NCI-H2227 (cell line): ENCODE data around the gene PINLYP.
"Not testable (repeated sequence)": the region's sequence is repeated elsewhere in the genome, so short reads cannot be mapped to it uniquely, and the experiment has no call there.

Source experiments
- DNase-seq: peaks from one replicate; lab custom pipeline; 2025; ENCODE audit not compliant: unreplicated experiment; lab: John Stamatoyannopoulos, UW

PINLYP gene

DNA sequence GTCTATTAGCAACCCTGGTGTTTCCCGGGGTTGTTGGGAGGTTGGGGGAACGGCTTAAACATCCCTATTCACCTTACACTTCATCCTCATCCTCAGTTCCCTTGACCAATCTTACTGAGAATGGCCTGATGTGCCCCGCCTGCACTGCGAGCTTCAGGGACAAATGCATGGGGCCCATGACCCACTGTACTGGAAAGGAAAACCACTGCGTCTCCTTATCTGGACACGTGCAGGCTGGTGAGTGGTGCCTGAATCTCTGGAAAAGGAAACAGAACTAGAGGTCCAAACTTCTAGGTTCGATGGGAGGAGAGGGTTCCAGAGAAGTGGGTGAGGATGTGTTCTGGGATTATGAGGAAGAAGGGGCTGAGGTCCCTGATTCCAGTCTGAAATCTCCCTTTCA is 5.9 kb downstream of the PINLYP start:
- no peak for DNase-seq

DNA sequence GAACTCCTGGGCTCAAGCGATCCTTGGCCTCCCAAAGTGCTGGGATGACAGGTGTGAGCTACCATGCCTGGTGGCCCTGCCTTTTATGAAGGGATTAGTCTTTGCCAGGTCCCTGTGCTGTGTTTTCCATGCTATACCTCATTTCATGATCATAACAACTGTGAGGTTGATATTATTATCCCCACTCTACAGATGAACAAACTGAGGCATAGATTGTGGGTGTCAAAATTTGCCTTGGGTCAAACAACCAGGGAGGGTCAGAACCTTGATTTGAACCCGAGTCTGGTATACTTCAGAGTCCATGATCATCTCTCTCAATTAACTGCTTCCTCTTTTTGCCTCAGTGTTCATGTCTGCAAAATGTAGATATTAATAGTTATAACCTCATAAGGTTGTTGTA is 6.9 kb downstream of the PINLYP start:
- no peak for DNase-seq

DNA sequence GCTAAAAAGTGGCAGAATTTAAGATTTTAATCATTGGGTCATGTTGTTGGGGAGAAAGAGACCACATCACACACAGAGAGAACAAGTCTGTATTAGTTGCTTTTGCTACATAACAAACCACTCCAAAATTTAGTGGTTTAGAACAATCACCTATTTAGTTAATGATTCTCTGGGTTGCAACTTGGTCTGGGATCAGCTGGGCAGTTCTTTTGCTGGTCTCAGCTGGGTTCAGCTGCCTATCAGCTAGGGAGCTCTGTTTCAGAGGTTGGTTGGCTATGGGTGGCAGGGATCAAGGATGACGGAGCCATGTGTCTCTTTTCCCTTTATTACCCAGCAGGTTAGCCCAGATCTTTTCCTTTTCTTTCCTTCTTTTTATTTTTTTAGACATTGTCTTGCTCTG is 8.9 kb downstream of the PINLYP start:
- no peak for DNase-seq

DNA sequence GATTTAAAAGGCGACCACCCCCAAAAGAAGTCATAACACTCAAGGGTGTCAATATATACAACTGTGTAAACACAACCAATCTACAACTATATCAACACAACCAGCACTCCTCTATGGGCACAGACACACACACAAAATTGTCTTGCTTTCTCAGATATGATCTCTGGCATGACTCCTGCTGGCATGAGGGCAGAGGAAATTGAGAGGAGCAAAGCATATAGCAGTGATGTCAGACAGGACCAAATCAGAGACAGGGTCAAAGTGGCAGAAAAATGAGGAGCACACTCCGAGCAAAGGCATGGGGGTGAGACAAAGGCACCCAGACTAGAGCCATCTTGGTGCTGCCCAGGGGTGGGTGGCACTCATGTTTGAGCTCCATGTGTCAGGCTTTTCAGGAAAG is 10.7 kb downstream of the PINLYP start:
- DNase-seq, result no peak

DNA sequence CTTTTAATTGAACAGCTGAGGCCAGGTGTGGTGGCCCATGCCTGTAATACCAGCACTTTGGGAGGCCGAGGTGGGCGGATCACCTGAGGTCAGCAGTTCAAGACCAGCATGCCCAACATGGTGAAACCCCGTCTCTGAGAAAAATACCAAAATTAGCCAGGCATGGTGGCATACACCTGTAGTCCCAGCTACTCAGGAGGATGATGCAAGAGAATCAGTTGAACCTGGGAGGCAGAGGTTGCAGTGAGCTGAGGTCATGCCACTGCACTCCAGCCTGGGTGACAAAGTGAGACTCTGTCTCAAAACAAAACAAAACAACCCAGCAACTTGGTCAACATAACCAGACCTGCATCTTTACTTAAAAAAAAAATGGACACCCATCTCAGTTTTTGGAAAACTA is 11.4 kb downstream of the PINLYP start:
- DNase-seq, result not testable (repeated sequence)

DNA sequence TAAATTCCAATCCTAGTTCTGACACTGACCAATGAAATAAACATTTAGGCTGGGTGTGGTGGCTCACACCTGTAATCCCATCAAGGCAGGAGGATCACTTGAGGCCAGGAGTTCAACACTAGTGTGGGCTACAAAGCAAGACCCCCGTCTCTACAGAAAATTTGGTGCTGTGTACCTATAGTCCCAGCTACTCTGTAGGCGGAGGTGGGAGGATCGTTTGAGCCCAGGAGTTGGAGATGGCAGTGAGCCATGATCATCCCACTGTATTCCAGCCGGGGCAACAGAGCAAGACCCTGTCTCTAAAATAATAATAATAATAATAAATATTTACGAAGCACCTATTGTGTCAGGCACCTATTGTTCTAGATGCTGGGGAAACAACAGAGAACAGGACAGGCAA is 13.7 kb downstream of the PINLYP start:
- no peak for DNase-seq

DNA sequence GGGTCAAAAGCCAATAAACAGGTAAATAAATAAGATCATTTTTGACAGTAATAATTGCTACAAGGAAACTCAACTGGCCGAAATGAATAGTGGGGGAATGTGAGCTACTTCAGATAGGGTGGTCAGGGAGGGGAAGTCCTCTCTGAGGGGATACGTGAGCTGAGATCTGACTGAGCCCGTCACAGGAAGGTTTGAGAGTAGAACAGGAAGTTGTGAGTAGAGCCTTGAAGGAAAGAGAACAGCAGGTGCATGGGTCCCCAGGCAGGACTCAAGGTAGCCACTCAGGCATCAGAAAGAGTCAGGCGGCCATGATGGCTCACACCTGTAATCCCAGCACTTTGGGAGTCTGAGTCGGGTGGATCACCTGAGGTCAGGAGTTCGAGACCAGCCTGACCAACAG is 14.1 kb downstream of the PINLYP start:
- DNase-seq, result no peak

DNA sequence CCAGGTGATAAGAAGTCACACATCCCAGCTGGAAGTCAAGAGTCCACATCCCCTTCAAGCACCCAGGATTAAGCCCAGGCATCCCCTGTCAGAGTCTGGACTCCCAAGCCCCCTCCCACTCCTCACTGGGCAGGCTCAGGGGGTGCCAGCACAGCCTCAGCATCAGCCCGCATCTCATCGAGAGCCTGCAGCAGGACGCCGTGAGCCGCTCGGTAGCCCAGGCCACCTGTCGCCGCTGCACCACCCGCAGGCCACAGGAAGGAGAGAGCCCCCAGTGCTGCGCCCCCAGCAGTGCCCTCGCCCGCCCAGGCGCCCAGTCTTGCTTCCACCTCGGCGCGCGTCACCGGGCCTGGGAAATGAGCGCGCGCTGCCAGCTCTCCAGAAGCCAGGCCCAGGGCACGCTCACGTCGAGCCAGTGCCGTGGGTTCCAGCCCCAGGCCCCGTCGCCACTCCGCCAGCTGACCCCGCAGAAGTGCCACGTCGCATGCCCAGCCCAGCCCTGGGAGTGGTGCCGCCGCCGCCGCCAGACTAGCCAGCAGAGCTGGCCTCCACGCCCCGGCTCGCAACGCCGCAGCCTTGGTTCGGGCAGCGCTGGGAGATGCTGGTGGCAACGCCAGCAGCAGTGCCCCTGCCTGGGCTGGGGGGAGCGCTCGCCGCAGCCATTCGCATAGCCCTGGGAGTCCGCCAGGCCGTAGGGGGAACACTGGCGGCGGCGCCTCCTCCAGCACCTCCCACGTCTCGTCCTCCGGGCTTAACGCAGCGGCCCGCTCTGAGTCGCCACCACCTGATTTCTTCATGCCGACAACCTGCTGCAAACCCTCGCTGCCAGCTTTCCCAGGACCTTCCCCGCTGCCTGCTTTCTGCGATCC is 16.5 kb downstream of the PINLYP start:
- no peak for DNase-seq

DNA sequence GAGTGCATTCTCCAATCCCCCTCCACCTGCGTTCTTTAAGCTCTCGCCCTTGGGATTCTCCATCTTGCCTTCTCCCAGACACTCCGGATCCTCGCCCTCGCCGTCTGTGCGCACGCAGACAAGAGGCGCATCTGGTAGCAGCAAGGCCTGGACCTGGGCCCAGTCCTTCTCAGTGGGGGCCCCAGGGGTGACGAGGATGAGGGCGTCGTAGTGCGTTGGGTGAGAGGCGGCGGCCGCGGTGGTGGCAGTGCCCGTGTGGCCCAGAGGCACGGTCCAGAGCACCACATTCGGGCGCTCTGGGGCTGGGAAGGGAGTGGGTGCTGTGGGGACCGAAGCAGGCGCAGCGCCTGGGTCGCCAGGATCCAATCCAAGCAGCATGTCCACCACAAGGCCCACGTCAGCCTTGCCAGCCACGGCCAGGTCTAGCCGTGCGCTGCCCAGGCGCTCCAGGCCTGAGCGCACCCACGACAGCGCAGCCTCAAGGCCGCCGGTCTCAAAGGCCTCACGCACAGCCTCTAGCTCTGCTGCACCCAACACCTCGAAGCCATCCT is 17.3 kb downstream of the PINLYP start:
- no peak for DNase-seq

DNA sequence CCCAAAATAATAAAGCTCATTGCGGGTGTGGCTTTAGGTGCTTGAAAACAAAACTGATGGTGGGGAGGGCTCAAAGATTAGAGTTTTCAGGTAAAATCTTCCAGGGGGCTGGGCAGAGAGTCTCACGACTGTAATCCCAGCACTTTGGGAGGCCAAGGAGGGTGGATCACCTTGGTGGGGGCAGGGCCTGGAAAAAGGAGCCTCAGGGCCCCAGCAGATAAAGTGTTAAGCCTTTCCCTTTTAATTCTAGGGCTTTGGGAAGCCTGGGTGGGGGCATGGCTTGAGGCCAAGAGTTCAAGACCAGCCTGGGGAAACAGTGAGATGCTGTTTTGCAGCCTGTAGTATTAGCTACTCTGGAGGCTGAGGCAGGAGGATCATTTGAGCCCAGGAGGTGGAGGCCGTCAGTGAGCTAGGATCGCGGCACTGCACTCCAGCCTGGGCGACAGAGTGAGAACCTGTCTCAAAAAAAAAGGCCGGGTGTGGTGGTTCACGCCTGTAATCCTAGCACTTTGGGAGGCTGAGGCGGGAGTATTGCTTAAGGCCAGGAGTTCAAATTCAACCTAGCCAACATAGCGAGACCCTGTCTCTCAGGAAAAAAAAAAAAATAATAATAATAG is 18.6 kb downstream of the PINLYP start:
- no peak for DNase-seq

DNA sequence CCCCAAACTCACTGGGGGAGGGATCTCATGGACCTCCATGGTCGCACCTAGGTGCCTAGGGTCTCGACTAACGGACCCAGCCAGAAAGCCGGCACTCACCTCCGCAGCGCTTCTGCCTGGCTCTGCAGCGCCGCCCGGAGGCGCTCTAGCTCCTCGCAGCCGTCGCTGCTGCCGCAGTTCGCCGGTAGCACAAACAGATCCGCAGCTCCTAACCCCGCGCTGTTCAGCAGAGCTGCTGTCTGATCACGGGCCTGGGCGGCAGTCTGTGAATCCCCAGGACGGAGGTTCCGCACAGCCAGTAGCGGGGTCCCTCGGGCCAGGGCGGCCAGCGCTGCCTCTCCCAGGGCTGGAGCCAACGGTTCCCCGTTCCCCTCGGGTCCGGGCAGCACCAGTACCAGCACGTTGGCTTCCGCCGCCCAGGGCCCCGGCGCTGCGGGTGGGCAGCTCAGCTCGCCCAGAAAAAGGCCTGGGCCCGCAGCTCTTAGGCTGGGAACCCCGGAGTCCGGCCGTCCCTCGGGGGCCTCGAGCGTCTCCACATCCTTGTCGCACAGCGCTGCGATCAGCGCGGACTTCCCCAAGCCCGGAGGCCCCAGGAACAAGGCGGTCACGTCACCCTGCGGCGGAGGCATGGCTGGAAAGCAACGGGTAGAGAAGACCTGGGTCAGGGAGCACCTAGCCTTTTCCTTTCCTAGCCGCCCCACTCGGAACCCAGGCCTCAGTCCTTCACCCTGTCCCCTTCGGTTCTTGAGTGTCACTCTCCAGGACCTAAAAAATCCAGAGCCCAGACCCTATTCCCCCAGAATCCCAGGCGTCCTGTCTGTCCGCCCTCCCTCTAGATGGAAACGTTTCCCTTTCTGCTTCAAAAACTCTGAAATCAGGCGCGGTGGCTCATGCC is 19.4 kb downstream of the PINLYP start:
- DNase-seq, result peak; percentile 75

DNA sequence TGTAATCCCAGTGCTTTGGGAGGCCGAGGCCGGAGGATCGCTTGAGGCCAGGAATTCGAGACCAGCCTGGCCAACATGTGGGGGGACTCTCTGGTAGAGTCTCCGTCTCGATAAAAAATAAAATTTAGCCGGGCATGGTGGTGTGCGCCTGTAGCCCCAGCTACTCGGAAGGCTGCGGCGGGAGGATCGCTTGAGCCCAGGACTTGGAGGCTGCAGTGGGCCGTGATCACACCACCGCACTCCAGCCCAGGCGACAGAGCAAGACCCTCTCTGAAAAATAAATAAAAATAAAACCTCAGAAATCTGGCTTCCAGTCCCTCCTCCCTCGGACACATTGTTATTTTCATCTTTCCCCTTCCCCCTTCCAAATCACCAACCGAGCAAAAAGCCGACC is 20.0 kb downstream of the PINLYP start:
- no peak for DNase-seq

DNA sequence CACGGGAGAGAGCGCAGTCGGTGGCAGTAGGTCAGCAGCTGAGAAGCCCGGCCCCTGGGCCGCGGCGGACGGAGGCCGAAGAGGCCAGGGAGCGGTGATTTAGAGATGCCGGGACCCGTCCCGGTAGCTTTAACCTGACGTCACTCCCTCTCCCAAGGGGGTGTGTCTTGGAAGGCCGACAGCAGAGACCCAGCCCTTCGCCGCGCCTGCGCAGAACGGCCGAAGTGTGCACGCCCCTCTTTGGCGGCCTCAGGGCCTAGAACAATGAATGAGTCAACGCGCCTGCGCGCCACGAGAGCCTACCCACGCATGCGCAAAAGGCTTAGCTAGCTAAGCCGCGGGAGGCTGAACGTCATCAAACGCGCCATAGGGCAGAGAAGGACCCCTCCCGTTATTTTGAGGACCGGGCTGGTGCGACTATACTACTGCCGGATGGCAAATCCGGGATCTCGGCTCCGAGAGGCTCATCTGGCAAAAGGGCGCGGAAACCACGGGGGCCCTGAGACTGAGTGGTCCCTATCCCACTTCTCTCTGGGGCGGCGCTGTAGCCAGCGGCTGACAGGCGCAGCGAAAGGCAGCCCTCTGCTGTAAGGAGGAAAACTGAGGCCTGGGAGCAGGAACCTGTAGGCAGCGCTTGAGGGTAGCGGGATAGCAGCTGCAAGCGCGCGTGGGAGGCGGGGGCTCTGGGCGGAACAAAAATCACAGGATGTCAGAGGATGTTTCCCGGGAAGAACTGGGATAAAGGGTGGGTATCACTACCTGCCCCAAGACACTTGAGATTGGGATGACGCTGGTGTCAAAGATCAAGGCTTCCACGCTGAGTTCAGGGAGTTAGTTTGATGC is 20.6 kb downstream of the PINLYP start, which contains the start of the genes IRGQ and ZNF576:
TSS of gene IRGQ (minus strand) at position 136 of the 843 bp plus-strand sequence. CDS start 796 bp downstream, outside the sequence.
TSS of gene ZNF576 (plus strand) at position 597 of the 843 bp plus-strand sequence. CDS start 514 bp downstream, outside the sequence.
- DNase-seq, result peak; percentile 99

DNA sequence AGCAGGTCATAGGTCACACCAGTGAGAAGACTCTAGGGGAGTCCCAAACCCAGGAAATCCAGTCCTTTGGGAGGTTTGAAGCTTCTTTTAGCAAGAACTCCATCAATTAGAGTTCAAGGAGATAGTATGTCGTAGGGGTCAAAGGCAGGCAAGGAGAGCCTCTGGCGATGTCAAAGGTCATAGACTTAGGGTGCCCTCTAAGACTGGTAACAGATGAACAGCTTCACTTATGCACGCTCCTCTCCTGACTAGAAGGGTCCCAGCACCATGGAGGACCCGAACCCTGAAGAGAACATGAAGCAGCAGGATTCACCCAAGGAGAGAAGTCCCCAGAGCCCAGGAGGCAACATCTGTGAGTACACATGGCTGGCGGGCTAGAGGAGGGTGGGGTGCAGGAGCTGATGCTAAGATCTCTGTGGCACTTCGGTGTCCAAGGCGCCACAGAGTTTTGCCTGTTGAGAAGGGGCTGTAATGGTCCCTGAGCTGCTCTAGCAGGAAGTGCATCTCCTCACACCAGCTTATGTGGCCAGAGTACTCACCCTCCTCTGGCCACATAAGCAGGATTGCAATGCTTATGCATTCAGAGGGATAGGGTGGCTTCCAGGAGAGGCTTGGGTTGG is 21.4 kb downstream of the PINLYP start:
- DNase-seq, result no peak

DNA sequence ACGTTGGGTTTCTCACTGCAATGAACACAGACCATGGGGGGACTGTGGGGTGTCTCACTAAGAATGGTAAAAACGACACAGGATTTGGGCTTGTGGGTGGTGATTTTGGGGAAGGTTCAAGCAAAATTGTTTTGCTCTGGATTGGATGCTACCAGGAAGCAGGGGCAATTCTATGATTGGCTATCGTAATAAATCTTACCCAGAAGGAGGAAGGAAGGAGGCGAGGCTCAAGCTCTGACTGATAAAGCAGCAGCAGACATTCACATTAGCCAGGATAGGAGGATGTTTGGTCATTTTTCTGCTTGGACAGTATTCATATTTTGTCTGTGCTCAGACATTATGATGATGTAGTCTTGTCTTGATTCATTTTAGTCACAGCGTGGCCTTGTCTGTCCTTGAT is 22.3 kb downstream of the PINLYP start:
- DNase-seq, result no peak

DNA sequence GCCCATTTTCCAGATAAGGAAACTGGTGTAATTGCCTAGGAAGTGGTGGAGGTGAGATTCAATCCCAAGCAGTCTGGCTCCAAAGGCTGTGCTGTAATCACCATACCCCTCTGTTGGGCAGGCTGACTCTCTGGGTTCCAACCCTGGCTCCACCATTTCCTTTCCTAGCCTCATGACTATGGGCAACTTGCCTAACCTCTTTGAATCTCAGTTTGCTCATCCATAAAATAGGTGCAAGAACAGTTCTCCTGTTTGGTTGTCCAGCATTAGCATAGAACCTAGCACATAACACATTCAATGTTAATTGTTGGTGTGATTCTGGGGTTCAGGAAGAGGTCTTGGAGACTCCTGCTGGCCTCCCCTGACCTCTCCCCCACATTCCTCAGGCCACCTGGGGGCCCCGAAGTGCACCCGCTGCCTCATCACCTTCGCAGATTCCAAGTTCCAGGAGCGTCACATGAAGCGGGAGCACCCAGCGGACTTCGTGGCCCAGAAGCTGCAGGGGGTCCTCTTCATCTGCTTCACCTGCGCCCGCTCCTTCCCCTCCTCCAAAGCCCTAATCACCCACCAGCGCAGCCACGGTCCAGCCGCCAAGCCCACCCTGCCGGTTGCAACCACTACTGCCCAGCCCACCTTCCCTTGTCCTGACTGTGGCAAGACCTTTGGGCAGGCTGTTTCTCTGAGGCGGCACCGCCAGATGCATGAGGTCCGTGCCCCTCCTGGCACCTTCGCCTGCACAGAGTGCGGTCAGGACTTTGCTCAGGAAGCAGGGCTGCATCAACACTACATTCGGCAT is 23.0 kb downstream of the PINLYP start:
- no peak for DNase-seq

DNA sequence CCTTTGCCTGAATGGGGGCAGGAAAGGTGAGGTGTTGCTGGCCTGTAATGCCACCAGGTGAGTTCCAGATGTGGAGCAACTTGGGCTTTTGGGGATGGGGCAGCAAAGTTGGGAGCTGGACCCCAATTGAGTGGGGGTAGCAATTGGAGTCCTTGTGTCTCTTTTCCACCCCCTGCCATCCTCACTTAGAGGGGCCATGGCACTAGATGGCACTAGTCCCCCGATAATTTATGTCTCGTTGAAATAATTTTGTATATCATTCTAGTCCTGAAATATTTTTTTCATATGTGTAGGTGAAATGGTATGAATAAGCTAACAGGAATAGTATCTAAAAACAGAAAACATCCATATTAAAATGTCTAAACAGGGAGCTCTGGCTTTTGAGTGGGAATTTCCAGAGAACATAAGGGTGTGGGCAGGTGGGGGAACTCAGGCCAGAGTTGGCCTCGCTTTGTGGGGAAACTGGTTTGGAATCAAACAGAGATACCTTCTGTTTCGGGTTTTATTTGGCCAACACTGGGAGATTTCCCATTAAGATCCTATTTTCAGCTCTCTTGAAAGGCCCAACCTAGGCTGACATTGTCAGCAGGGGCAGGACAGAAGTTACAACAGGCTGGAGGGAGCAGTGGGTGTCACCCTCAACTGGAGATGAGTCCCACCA is 24.2 kb downstream of the PINLYP start:
- no peak for DNase-seq

DNA sequence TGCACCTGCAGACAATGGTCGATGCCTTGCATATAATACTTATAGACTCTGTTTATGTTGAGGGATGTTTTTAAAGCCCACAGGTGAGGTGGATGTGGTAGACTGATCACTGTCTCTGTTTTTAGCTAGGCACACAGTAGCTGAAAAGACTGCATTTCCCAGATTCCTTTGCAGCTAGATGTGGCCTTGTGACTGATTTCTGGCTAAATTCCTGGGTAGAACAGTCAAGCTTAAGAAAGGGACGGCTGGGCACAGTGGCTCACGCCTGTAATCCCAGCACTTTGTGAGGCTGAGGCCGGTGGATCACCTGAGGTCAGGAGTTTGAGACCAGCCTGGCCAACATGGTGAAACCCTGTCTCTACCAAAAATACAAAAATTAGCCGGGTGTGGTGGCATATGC is 24.7 kb downstream of the PINLYP start:
- DNase-seq, result not testable (repeated sequence)
